ENCODE results near the gene KRT76.

The KRT76 gene

GRCh38 chr12:52792185-52793029 is 15.3 kb upstream of the KRT76 start:
- no peak for TF ChIP-seq CTCF (IDR thresholded peaks at IDR 0.05; ENCODE audit: low read depth, low read length, missing control alignments)
- DNase-seq (ENCODE audit: low read depth): no peak
- H3K4me3 ChIP-seq (ENCODE audit: low read depth, low read length): no peak overlapping the region
- in situ Hi-C loops (cut with HindIII; ENCODE audit: low sequenced_read_pairs): no loop called here

- DNase-seq (ENCODE audit: low read depth): no peak
- in situ Hi-C loops (cut with HindIII; ENCODE audit: low sequenced_read_pairs): no loop called here
- no peak overlapping the region for H3K4me3 ChIP-seq (ENCODE audit: low read depth, low read length)
- TF ChIP-seq CTCF (IDR thresholded peaks at IDR 0.05; ENCODE audit: low read depth, low read length, missing control alignments): no peak
These were observed 14.4 kb upstream of the KRT76 start for GRCh38 chr12:52791271-52792184.

GRCh38 chr12:52790427-52791270 is 13.5 kb upstream of the KRT76 start:
- no peak for TF ChIP-seq CTCF (IDR thresholded peaks at IDR 0.05; ENCODE audit: low read depth, low read length, missing control alignments)
- in situ Hi-C loops (cut with HindIII; ENCODE audit: low sequenced_read_pairs): no loop called here
- H3K4me3 ChIP-seq (ENCODE audit: low read depth, low read length): no peak overlapping the region
- no peak for DNase-seq (ENCODE audit: low read depth)

GRCh38 chr12:52789637-52790426 is 12.7 kb upstream of the KRT76 start:
- TF ChIP-seq CTCF (IDR thresholded peaks at IDR 0.05; ENCODE audit: low read depth, low read length, missing control alignments): no peak
- no peak for DNase-seq (ENCODE audit: low read depth)
- in situ Hi-C loops (cut with HindIII; ENCODE audit: low sequenced_read_pairs): no loop called here
- no peak overlapping the region for H3K4me3 ChIP-seq (ENCODE audit: low read depth, low read length)

- no peak overlapping the region for H3K4me3 ChIP-seq (ENCODE audit: low read depth, low read length)
- TF ChIP-seq CTCF (IDR thresholded peaks at IDR 0.05; ENCODE audit: low read depth, low read length, missing control alignments): no peak
- no peak for DNase-seq (ENCODE audit: low read depth)
- in situ Hi-C loops (cut with HindIII; ENCODE audit: low sequenced_read_pairs): no loop called here
These were observed 11.9 kb upstream of the KRT76 start for GRCh38 chr12:52788876-52789636.
